PFSK-1 (cell line): ENCODE measurements around the gene TMEM38B.

Experiments
- FOXP2 ChIP-seq: optimal IDR thresholded peaks from 2 replicates; pipeline ENCODE3; 2011; ENCODE audit warnings: borderline replicate concordance, control low read depth, inconsistent platforms; ENCODE audit not compliant: insufficient read depth; ENCODE audit errors: extremely low read length, extremely low read depth
- POLR2AphosphoS5 ChIP-seq: IDR thresholded peaks from 2 replicates; pipeline ENCODE4 v1.6.1; 2012; ENCODE audit warnings: low read depth, mild to moderate bottlenecking, control low read depth, low read length, moderate library complexity
- REST ChIP-seq, 2 experiments: IDR thresholded peaks; 2 replicates each; pipeline versions ENCODE4 v1.6.1 to v1.8.0; 2011 to 2012; ENCODE audit warnings: low read depth in 2 of 2, low read length in 2 of 2, control low read depth in 1 of 2, inconsistent platforms in 1 of 2, mild to moderate bottlenecking in 1 of 2, moderate library complexity in 1 of 2; ENCODE audit not compliant: insufficient read depth in 1 of 2
- SIN3A ChIP-seq: IDR thresholded peaks from 2 replicates; pipeline ENCODE4 v1.6.1; 2012; ENCODE audit warnings: mild to moderate bottlenecking, low read length, moderate library complexity, borderline replicate concordance; ENCODE audit not compliant: insufficient read depth
- TAF1 ChIP-seq: IDR thresholded peaks from 2 replicates; pipeline ENCODE4 v1.6.1; 2012; ENCODE audit warnings: low read length, control low read depth, borderline replicate concordance; ENCODE audit not compliant: insufficient read depth

GRCh38 chr9:105711867-105712266 lies 17.5 kb downstream of the TMEM38B start:
- TF ChIP-seq POLR2AphosphoS5: no peak
- TF ChIP-seq SIN3A: no peak
- no peak for TF ChIP-seq REST (IDR thresholded peaks at IDR 0.05; ENCODE audit: insufficient read depth in 1 of 2, low read depth in 2 of 2, low read length in 2 of 2)
- TF ChIP-seq TAF1: no peak
- TF ChIP-seq FOXP2: no peak
